IMR-90 (cell line): ENCODE data around the gene CRNN. TPM values are rescaled to one million over a fixed set of nuclear protein-coding genes. Genes with fewer than 3 reads are reported as not detected.

Experiments used
- ATAC-seq: fragments of 200-7000 bp; cut with Tn5 transposase; 2 replicates; pipeline ENCODE4 v1.9.1; 2020; ENCODE audit warnings: low read depth, mild to moderate bottlenecking, moderate library complexity
- BruUV-seq: library from RNA; stranded (reverse); fragments of 400-500 nt; replicated peaks from 2 replicates; lab custom pipeline; 2021; lab: Mats Ljungman, UMichigan
- CTCF ChIA-PET: fragments of 300-600 bp; formaldehyde crosslinking; extraction: SDS; loops from one replicate; lab custom pipeline; 2021; ENCODE audit warnings: antibody characterized with exemption; lab: Yijun Ruan, JAX
- POLR2A ChIA-PET: fragments of 300-600 bp; sonication (Branson Sonifier 250); formaldehyde crosslinking; loops from one replicate; lab custom pipeline; 2022; ENCODE audit warnings: antibody characterized with exemption; ENCODE audit not compliant: unreplicated experiment; lab: Charles Lee
- DNase-seq: peaks from one replicate; pipeline ENCODE4 v3.0.0; 2013
- H2AFZ ChIP-seq: replicated peaks from 2 replicates; pipeline ENCODE3; 2013; ENCODE audit warnings: low read length, mild to moderate bottlenecking; ENCODE audit not compliant: poor library complexity
- H2AK5ac ChIP-seq: 2 replicates; pipeline ENCODE4 v1.6.1; 2013; ENCODE audit warnings: low read depth, low read length, inconsistent platforms
- H2AK9ac ChIP-seq: replicated peaks from 2 replicates; pipeline ENCODE3; 2013; ENCODE audit warnings: mild to moderate bottlenecking, low read depth, low read length, moderate library complexity; ENCODE audit not compliant: poor library complexity
- H2BK120ac ChIP-seq: 2 replicates; pipeline ENCODE4 v1.6.1; 2013; ENCODE audit warnings: low read depth, low read length, inconsistent platforms
- H2BK15ac ChIP-seq: 3 replicates; pipeline ENCODE4 v1.6.1; 2013; ENCODE audit warnings: low read depth, low read length, inconsistent platforms
- H2BK20ac ChIP-seq: 2 replicates; pipeline ENCODE4 v1.6.1; 2013; ENCODE audit warnings: low read depth, mild to moderate bottlenecking, inconsistent platforms, low read length, moderate library complexity
- H2BK5ac ChIP-seq: 2 replicates; pipeline ENCODE4 v1.6.1; 2013; ENCODE audit warnings: mild to moderate bottlenecking, low read depth, low read length, inconsistent platforms; ENCODE audit not compliant: poor library complexity, severe bottlenecking
- H3K14ac ChIP-seq: replicated peaks from 2 replicates; pipeline ENCODE4 v1.6.1; 2013; ENCODE audit warnings: low read depth, low read length, inconsistent platforms
- H3K18ac ChIP-seq: 2 replicates; pipeline ENCODE4 v1.6.1; 2013; ENCODE audit warnings: low read depth, low read length, control low read depth
- H3K23ac ChIP-seq: 2 replicates; pipeline ENCODE4 v1.6.1; 2013; ENCODE audit warnings: low read depth, low read length, inconsistent platforms
- H3K27ac ChIP-seq: 2 replicates; pipeline ENCODE4 v1.5.1; 2013; ENCODE audit warnings: mild to moderate bottlenecking, control low read depth, low read length; ENCODE audit not compliant: insufficient read depth
- H3K27me3 ChIP-seq: 2 replicates; pipeline ENCODE4 v1.6.1; 2013; ENCODE audit warnings: low read length; ENCODE audit not compliant: control insufficient read depth, insufficient read depth
- H3K36me3 ChIP-seq: 2 replicates; pipeline ENCODE4 v1.6.1; 2013; ENCODE audit warnings: low read length, mixed read lengths; ENCODE audit not compliant: control insufficient read depth, insufficient read depth
- H3K4ac ChIP-seq: 2 replicates; pipeline ENCODE4 v1.6.1; 2013; ENCODE audit warnings: low read depth, low read length, inconsistent platforms
- H3K4me1 ChIP-seq: 2 replicates; pipeline ENCODE4 v1.6.1; 2013; ENCODE audit warnings: low read length, mixed read lengths; ENCODE audit not compliant: control insufficient read depth, insufficient read depth
- H3K4me2 ChIP-seq: 2 replicates; pipeline ENCODE4 v1.6.1; 2013; ENCODE audit warnings: low read depth, mild to moderate bottlenecking, control low read depth, low read length, moderate library complexity
- H3K4me3 ChIP-seq: 2 replicates; pipeline ENCODE4 v1.5.1; 2013; ENCODE audit warnings: low read depth, mild to moderate bottlenecking, control low read depth, low read length, moderate library complexity; ENCODE audit not compliant: insufficient read depth
- H3K56ac ChIP-seq: 2 replicates; pipeline ENCODE4 v1.6.1; 2013; ENCODE audit warnings: low read length, inconsistent platforms; ENCODE audit not compliant: insufficient read depth; ENCODE audit errors: extremely low read depth
- H3K79me1 ChIP-seq, 2 experiments: 2 replicates each; pipeline ENCODE4 v1.6.1; 2013; ENCODE audit warnings: low read length in 2 of 2, inconsistent platforms in 1 of 2, low read depth in 1 of 2
- H3K9ac ChIP-seq: 2 replicates; pipeline ENCODE4 v1.6.1; 2013; ENCODE audit warnings: low read depth, low read length, control low read depth
- H3K9me1 ChIP-seq: 2 replicates; pipeline ENCODE4 v1.6.1; 2013; ENCODE audit warnings: low read length, inconsistent platforms; ENCODE audit not compliant: insufficient read depth
- H3K9me3 ChIP-seq: 2 replicates; pipeline ENCODE4 v1.6.1; 2013; ENCODE audit warnings: low read length; ENCODE audit not compliant: control insufficient read depth, insufficient read depth
- H4K20me1 ChIP-seq: 2 replicates; pipeline ENCODE4 v1.6.1; 2013; ENCODE audit warnings: low read length, inconsistent platforms; ENCODE audit not compliant: insufficient read depth
- H4K5ac ChIP-seq: 2 replicates; pipeline ENCODE4 v1.6.1; 2013; ENCODE audit warnings: mild to moderate bottlenecking, low read depth, low read length, control low read depth
- H4K8ac ChIP-seq, 2 experiments: 2 replicates each; pipeline ENCODE4 v1.6.1; 2013; ENCODE audit warnings: low read depth in 2 of 2, low read length in 2 of 2, control low read depth in 1 of 2, inconsistent platforms in 1 of 2
- H4K91ac ChIP-seq: 2 replicates; pipeline ENCODE4 v1.6.1; 2013; ENCODE audit warnings: low read depth, low read length, inconsistent platforms; ENCODE audit not compliant: insufficient read depth
- BHLHE40 ChIP-seq: fragments of 150-350 bp; IDR thresholded peaks from 2 replicates; pipeline ENCODE4 v1.6.1; 2016; ENCODE audit warnings: mild to moderate bottlenecking, low read depth, low read length
- CEBPB ChIP-seq: IDR thresholded peaks from 2 replicates; pipeline ENCODE4 v1.6.1; 2012; ENCODE audit warnings: low read depth, low read length, improper control_type of control experiment
- CHD1 ChIP-seq: IDR thresholded peaks from 2 replicates; pipeline ENCODE4 v1.6.1; 2012; ENCODE audit warnings: low read depth, low read length, improper control_type of control experiment
- FOS ChIP-seq: fragments of 150-350 bp; IDR thresholded peaks from 2 replicates; pipeline ENCODE4 v1.6.1; 2016; ENCODE audit warnings: low read depth, low read length
- MAFK ChIP-seq: IDR thresholded peaks from 2 replicates; pipeline ENCODE4 v1.6.1; 2012; ENCODE audit warnings: low read depth, low read length, improper control_type of control experiment
- MAZ ChIP-seq: IDR thresholded peaks from 2 replicates; pipeline ENCODE4 v1.6.1; 2012; ENCODE audit warnings: low read depth, mild to moderate bottlenecking, low read length, improper control_type of control experiment, moderate library complexity, borderline replicate concordance
- POLR2A ChIP-seq: IDR thresholded peaks from 2 replicates; pipeline ENCODE4 v1.6.1; 2012; ENCODE audit warnings: mild to moderate bottlenecking, low read depth, low read length
- RAD21 ChIP-seq: IDR thresholded peaks from 2 replicates; pipeline ENCODE4 v1.6.1; 2012; ENCODE audit warnings: low read length, improper control_type of control experiment
- RFX5 ChIP-seq: IDR thresholded peaks from 2 replicates; pipeline ENCODE4 v1.8.0; 2012; ENCODE audit warnings: low read depth, mild to moderate bottlenecking, low read length, moderate library complexity
- SMC3 ChIP-seq: fragments of 150-350 bp; IDR thresholded peaks from 2 replicates; pipeline ENCODE4 v1.6.1; 2016; ENCODE audit warnings: low read depth, mild to moderate bottlenecking, antibody characterized with exemption, low read length, moderate library complexity
- WGBS, 2 experiments: methylation state at CpG; one replicate each; pipeline versions ENCODE4 v1.1.5 to v1.1.7; 2013; ENCODE audit warnings: missing lambda C conversion rate in 2 of 2; ENCODE audit not compliant: insufficient read length in 1 of 2; ENCODE audit errors: extremely low coverage in 2 of 2; 5-methylcytosine and 5-hydroxymethylcytosine counted together
- dilution Hi-C: fragments of 300-500 bp; cut with HindIII; formaldehyde crosslinking; loops from one replicate; pipeline ENCODE4 v1.14.3; 2018; ENCODE audit warnings: low sequenced_read_pairs; ENCODE audit not compliant: unreplicated experiment
- in situ Hi-C: fragments of 300-500 bp; cut with MboI; formaldehyde crosslinking; loops from 3 replicates; pipeline ENCODE4 v1.14.3; 2019; ENCODE audit warnings: low sequenced_read_pairs, inconsistent platforms, mixed read lengths
- intact Hi-C: fragments of 100-400 bp; cut with micrococcal nuclease; formaldehyde crosslinking; loops from 2 replicates; pipeline ENCODE4 v1.10.0; 2022
- polyA plus RNA-seq, 3 experiments: library from polyadenylated mRNA; depleted of rRNA; stranded (reverse); fragments of >200 nt; gene quantifications; 2 replicates each; pipeline ENCODE4 v1.2.3, GENCODE V29; 2012; ENCODE audit warnings: low replicate concordance in 1 of 3
- total RNA-seq: library from RNA; depleted of rRNA; stranded (reverse); fragments of >200 nt; gene quantifications from 2 replicates; pipeline ENCODE4 v1.2.3, GENCODE V29; 2012
- TF ChIP-seq, protein P1 (sequence below): conservative IDR thresholded peaks from 2 replicates; pipeline ENCODE4 v1.5.1; 2012; ENCODE audit warnings: mild to moderate bottlenecking, low read depth, low read length, improper control_type of control experiment

CRNN gene
- total and polyA plus RNA-seq, 2 of the 4 experiments (the other 2 are of a cell fraction), result not detected

DNA sequence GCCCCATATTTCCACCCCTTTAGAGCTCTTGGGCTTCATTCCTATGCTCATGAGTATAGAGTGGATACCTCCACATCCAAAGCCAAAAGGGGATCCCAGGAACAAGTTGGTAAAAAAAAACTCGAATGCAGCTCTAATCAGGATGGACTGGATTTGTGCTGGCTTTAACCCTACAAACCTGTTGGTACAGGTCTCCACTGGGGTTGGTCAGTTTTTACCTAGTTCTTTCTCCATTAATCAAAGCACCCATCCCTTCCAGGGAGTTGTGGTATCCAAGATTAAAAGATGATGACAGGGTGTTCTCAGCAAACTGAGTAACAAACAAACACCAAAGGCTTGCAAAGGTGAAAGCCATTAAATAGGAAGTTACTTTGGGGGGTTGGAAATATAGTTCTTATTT, 5.9 kb upstream of the CRNN start:
- Histone ChIP-seq H3K23ac (no peak overlapping the region), H3K4ac (no peak overlapping the region), H3K56ac (no peak overlapping the region), H3K27me3 (no peaks in the 10 kb centered on the region), H2BK20ac (no peak overlapping the region), H2AK9ac (no peak overlapping the region), H4K5ac (no peak overlapping the region), H3K4me3 (no peak overlapping the region), H2BK120ac (no peak overlapping the region), H3K9me1 (no peaks in the 10 kb centered on the region), H4K20me1 (no peaks in the 10 kb centered on the region), H3K4me2 (no peak overlapping the region), H4K91ac (no peak overlapping the region), H4K8ac (no peak overlapping the region), H2AK5ac (no peak overlapping the region), H3K9me3 (no peaks in the 10 kb centered on the region), H2AFZ (no peak overlapping the region), H3K9ac (no peak overlapping the region), H3K4me1 (no peaks in the 10 kb centered on the region), H3K18ac (no peak overlapping the region), H3K27ac (no peak overlapping the region), H2BK15ac (no peak overlapping the region), H3K14ac (no peak overlapping the region), H2BK5ac (no peak overlapping the region), H3K36me3 (no peaks in the 10 kb centered on the region), H3K79me1 (no peaks in the 10 kb centered on the region)
- DNase-seq (no peak), ATAC-seq (no peak)
- TF ChIP-seq POLR2A (no peak), SMC3 (no peak), RFX5 (no peak), FOS (no peak), RAD21 (no peak), MAFK (no peak), BHLHE40 (no peak), CEBPB (no peak), MAZ (no peak), CHD1 (no peak)
- TF ChIP-seq, protein P1, sequence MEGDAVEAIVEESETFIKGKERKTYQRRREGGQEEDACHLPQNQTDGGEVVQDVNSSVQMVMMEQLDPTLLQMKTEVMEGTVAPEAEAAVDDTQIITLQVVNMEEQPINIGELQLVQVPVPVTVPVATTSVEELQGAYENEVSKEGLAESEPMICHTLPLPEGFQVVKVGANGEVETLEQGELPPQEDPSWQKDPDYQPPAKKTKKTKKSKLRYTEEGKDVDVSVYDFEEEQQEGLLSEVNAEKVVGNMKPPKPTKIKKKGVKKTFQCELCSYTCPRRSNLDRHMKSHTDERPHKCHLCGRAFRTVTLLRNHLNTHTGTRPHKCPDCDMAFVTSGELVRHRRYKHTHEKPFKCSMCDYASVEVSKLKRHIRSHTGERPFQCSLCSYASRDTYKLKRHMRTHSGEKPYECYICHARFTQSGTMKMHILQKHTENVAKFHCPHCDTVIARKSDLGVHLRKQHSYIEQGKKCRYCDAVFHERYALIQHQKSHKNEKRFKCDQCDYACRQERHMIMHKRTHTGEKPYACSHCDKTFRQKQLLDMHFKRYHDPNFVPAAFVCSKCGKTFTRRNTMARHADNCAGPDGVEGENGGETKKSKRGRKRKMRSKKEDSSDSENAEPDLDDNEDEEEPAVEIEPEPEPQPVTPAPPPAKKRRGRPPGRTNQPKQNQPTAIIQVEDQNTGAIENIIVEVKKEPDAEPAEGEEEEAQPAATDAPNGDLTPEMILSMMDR, result no peak
- CTCF ChIA-PET, result no interaction called here
- no CpG with 5 or more reads among the region's 1 CpG for WGBS, 2 experiments
- intact Hi-C loops (no loop called here), in situ Hi-C loops (no loop called here), dilution Hi-C loops (no loop called here)
- POLR2A ChIA-PET, result no interaction called here
- BruUV-seq, result no TSS peak
